GM21515 (cell line): Measurements from ENCODE around the gene ELMO1.
A peak's percentile ranks its signal among the peaks of the same experiment; 100 is the strongest.

Experiments used
- ATAC-seq: cut with Tn5 transposase; IDR thresholded peaks from one replicate; pipeline ENCODE4 v1.9.1; 2021; ENCODE audit not compliant: unreplicated experiment

ELMO1 gene

DNA sequence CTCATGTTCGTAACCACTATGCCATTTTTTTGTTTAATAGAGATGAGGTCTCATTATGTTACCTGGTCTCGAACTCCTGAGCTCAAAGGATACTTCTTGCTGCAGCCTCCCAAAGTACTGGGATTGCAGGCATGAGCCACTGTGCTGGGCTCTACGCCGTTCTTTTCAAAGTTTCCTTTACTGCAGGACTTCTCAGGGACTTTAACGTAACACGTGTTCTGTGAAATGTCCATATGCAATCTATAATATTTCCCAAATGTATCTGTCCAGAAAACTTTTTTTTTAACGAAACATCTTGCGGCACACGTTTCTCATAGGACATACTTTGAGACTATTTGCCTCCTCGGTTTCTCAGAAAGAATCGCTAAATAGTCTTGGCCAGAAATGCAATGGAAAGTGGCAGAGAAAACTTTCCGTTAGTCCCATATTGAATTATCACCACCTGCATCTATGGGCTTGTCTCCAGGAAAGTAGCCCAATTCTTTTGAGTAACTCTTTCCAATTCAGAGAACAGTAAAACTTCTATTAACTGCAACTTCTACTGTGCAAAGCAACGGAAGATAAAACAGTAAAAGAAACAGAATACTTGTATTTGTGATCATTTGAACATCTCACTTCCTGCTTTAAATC is 96.3 kb downstream of the ELMO1 start:
- no peak for ATAC-seq

DNA sequence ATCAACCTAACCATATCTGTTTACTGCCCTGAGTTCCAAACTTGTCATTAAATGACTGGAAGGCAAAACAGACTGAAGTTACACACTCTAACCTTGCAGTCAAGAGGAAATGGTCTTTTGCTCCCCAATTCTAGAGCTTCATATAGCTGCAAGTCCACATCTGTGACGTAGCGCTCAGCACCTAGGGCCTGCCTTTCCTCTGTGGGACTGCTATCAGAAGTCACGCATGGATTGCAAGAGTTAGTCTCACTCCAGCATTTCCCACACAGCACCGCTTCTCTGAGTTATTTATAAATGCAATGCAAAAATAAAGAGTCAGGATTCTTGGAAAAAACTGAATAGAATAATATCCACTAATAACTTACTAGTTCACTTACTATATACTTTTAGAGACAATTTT is 96.9 kb downstream of the ELMO1 start:
- ATAC-seq, result no peak

GRCh38 chr7:37349979-37350590 is 98.6 kb downstream of the ELMO1 start:
- ATAC-seq, result no peak

DNA sequence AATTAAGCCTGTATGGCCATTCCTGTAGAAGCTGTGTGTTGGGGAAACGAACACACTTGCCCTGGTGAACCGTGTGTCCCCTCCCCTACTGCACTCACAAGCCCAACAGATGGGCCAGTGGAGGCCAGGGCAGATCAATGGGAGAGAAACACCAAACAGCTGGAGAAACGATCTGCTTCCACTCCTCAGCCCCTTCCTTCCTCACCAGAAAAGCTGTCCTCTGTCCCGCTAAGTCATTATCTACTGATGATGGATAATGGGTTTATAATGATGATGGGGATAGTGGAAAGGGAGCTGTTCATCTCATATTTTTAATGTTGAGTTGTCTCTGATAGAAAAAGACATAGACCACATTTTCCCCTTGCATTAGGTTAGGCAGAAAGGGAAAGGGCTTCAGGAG is 99.7 kb downstream of the ELMO1 start:
- ATAC-seq, result no peak

DNA sequence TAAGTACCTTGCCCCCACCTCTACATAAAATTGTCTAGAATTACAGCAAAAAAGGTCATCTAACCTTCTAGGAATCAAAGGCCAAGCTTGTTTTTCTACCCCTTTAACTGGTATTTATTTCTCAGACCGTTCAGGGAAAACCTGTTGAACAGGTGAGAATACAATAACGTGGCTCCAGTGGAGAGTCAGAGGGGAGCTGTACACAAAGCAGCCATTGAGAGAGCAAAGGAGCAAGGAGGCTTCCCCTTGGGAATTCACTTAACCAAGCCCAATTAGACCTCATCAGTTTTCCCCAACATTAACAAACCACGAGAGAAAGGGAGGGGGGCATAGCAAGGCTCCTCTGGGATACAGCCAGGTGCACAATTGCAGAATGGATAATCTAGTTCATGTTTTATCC is 101.9 kb downstream of the ELMO1 start:
- ATAC-seq, result no peak

DNA sequence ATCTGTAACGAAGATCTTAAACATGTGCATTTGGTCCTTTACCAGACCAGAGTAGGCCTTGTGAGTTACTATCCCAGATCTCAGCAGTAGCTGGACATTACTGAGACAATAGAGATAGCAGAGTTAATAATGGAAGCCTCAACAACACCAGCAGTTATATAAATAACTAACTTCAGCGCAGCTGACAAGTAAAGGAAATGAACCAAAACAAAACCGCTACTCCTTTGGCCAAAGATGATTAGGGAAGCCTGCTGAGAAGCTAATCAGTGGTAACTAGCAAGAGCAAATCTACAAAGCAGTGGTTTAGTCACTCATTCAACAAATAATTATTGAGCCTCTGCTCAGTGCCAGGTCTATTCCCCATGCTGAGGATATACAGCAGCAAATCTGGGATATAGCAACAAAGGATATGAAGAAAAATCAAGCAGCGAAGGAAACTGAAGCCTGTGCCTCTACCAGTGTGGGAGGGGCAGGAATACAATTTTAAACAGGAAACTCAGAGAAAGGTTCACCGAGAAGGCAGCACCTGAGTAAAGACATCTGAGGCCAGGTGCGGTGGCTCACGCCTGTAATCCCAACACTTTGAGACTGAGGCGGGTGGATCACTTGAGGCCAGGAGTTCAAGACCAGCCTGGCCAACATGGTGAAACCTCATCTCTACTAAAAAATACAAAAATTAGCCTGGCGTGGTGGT is 103.6 kb downstream of the ELMO1 start:
- peak; percentile 29 for ATAC-seq

DNA sequence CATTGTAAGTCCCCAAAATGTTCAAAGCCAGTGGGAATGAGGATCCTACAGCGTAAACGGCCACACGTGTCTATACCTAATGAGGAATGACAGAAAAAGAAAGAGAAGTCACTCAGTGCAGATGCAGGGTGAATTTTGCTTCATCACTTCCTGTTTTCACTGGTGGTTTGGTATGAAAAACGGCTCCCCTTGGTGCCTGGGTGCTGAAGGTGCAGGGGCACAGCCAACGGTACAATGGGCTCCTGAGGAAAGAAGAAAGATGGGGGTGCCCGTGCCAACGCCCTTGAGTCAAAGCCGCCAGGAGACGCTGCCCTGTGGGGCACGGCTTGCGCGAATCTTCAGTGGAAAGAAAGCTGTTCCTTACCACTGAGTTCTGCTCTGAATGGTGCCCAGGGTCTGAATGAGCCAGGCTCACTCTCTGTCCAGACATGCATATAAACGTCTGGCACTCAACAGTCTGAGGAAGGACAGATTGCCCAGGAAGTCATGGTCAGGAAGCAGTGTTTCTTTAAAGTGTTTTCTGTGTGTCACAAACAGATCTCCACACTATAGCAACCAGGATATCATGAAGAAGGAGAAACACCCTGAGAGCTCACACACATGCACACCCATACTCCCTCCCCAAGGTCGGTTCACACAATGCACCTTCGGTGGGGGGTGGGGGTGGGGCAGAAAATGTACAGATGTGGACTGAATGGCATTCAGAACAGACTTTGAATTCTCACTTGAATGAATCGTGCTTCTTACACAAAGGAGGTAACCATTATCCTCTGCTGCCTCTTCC is 105.8 kb downstream of the ELMO1 start:
- peak; percentile 61 for ATAC-seq

DNA sequence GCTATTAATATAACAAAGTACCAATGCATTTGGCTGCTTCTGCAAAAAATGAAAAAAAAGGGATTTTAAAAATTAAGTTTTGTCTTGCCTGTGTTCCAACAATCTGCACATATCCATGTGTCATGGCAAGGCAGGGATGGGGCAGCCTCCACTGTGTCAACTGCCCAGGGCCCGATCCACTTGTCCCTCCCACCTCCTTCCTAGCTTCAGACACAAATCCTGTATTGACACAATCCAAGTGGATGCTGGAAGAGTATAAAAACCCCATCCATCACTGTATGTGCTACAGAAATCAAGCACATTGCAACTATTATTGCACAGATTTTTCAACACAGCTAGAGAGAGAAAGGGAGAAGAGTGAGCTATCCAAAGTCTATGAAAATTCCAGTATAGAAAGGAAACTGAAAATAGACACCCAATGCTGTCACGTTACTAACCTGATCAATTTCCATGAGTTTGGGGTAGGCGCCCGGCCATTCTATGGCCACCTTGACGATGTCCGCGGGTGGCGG is 106.4 kb downstream of the ELMO1 start:
- ATAC-seq, result no peak

GRCh38 chr7:37341033-37341630 is 107.5 kb downstream of the ELMO1 start:
- ATAC-seq, result peak; percentile 38

DNA sequence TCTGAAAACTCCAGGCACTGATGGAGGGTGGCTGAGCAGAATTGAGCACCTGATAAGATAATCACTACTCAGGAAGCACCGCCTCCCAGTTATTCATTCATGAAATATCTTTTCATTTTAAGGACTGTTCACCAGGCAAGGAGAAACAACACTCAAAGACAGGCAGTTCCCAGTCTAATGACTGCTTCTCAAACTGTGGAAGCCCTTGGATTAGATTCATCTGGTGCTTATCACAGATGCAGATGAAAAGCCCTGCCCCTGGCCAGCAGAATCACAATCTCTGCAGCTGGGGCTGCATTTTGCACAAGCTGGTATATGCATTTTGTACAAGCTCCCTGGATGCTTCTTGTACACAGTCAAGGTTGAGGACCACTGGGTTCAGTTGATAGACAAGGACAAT is 109.7 kb downstream of the ELMO1 start:
- ATAC-seq, result no peak

- no peak for ATAC-seq
Observed at GRCh38 chr7:37337522-37337921, 111.1 kb downstream of the ELMO1 start.

GRCh38 chr7:37336259-37336658 is 112.4 kb downstream of the ELMO1 start:
- peak; percentile 92 for ATAC-seq

GRCh38 chr7:37333075-37333474 is 115.6 kb downstream of the ELMO1 start:
- ATAC-seq, result no peak

DNA sequence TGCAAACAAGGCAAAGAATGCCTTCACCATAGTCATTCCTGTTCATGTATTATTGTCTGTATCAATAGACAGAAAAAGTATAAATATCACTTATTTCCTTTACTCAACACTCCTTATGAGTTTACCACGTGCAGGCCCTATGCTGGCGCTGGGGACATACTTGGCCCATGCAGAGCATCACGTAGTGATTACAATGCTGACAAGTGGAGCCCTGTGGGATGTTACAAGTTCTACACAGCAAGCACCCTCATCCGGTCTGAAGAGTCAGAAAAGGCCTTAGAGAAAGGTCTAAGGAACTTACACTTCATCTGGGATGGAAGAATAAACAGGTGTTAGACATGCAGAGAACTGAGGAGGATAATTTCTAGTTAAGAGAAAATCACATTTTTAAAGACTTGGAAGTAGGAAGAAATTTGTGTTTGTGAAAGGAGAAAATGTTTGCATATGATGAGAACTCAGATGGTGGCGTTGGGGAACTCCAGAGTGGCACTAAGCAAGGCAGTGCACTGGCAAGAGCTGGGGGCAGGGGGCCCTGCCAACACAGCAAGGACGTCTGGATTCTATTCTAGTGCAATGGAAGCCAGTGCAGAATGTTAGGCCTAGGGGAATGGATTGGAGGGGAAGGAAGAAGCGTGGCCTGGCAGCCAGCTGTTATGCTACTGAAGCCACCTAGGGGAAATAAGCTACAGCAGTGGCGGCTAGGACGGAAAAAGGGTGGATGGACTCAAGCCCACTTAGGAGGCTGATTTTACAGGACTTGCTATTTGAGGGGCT is 116.2 kb downstream of the ELMO1 start:
- no peak for ATAC-seq

DNA sequence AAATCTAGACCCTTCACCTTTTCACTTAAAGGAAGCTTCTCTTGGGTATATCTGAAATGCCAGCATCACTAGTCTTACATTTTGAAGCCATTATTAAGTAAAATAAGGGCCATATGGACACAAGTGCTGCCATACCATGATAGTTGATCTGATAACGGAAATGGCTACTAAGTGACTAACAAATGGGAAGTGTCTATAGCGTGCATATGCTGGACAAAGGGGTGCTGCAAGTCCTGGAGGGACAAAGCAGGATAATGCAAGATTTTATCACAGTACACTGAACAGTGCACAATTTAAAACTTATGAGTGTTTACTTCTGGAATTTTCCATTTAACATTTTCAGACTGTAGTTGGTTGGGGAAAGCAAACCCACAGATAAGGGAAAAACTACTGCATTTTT is 117.9 kb downstream of the ELMO1 start:
- ATAC-seq, result no peak

- ATAC-seq, result no peak
Observed at GRCh38 chr7:37329940-37330339, 118.7 kb downstream of the ELMO1 start.

- ATAC-seq, result no peak
Observed at GRCh38 chr7:37327288-37327687, 121.4 kb downstream of the ELMO1 start.

GRCh38 chr7:37323966-37324365 is 124.7 kb downstream of the ELMO1 start:
- ATAC-seq, result no peak

DNA sequence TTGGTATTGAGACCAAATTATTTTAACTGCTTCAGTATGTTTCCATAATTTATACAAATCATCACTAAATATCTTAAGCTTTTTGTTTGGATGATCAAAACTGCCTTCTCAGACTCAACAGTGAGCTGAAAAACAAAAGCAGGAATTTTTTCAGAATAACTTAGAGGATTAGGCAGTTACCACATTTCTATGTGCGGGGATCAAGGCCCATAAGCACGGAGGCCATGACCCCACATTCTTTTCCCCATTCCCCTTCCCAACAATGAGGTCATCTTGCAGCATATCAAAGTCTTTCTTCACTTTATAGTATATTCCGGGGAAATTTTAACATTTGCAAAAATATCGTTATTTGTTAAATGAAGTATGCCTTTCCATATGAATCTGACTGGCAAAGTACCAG is 125.8 kb downstream of the ELMO1 start:
- ATAC-seq, result no peak

DNA sequence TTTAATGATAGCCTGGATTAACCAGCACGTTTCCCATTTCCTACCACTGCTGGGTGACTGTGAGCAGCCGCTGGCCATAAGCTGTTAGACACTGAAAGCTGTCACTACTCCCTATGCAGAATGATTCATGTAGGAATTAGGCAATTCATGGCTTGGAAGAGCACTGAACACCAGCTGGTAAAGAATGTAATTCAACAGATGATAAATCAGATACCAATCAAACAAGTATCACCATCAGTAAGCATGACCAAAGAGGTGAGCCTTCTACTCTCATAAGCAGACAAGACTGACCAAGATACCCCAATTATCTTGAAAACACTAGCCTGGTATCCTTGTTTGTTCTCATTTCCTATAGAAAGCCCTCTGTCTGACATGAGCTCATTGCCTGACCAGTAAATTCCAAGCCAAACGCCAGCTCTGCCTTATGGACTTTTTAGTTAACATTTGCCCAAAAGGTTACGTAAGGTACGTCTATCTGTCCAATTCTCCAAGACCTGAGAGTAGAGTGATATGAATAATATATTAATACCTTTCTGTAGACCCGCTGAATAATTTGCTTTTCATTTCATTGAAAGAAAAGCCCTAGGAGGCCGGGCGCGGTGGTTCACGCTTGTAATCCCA is 127.7 kb downstream of the ELMO1 start:
- ATAC-seq, result no peak
